PC-9 (cell line): Measurements from ENCODE around the gene POU1F1. TPM values are rescaled to one million over a fixed set of nuclear protein-coding genes. Genes with fewer than 3 reads are reported as not detected.
A peak's percentile ranks its signal among the peaks of the same experiment; 100 is the strongest.

Source experiments
- BruUV-seq: library from RNA; stranded (reverse); fragments of 400-500 nt; replicated peaks from 2 replicates; lab custom pipeline; 2021; lab: Mats Ljungman, UMichigan
- CTCF ChIA-PET: fragments of 300-600 bp; sonication (Branson Sonifier 250); formaldehyde crosslinking; loops from one replicate; lab custom pipeline; 2022; ENCODE audit warnings: antibody characterized with exemption; lab: Charles Lee
- POLR2A ChIA-PET: fragments of 300-600 bp; sonication (Branson Sonifier 250); formaldehyde crosslinking; loops from one replicate; lab custom pipeline; 2022; ENCODE audit warnings: antibody characterized with exemption; ENCODE audit not compliant: unreplicated experiment; lab: Charles Lee
- DNase-seq, 2 experiments: peaks; one replicate each; pipeline versions ENCODE4 v3.0.0 to v3.0.0-alpha.2; 2015 to 2022; ENCODE audit warnings: mixed read lengths in 1 of 2
- H2AFZ ChIP-seq: fragments of 200-600 bp; sonication (generic); 2 replicates; pipeline ENCODE4 v1.8.1; 2017; ENCODE audit warnings: antibody characterized with exemption
- H3F3A ChIP-seq: fragments of 200-600 bp; sonication (generic); 2 replicates; pipeline ENCODE4 v1.8.1; 2017; ENCODE audit warnings: antibody characterized with exemption, mild to moderate bottlenecking, low read depth; ENCODE audit not compliant: insufficient read depth
- H3K27ac ChIP-seq: fragments of 200-600 bp; sonication (generic); 2 replicates; pipeline ENCODE4 v1.6.1; 2016; ENCODE audit warnings: mixed run types
- H3K27me3 ChIP-seq: fragments of 200-600 bp; sonication (generic); 2 replicates; pipeline ENCODE4 v1.6.1; 2016; ENCODE audit warnings: low read depth, mixed run types; ENCODE audit not compliant: insufficient read depth
- H3K36me3 ChIP-seq: fragments of 200-600 bp; sonication (generic); 2 replicates; pipeline ENCODE4 v1.6.1; 2016; ENCODE audit warnings: low read depth, mixed run types
- H3K4me1 ChIP-seq: fragments of 200-600 bp; sonication (generic); replicated peaks from 2 replicates; pipeline ENCODE4 v1.6.1; 2016; ENCODE audit warnings: mixed run types; ENCODE audit not compliant: insufficient read depth
- H3K4me2 ChIP-seq: fragments of 200-600 bp; sonication (generic); 2 replicates; pipeline ENCODE4 v1.6.1; 2017; ENCODE audit warnings: mixed run types
- H3K4me3 ChIP-seq: fragments of 200-600 bp; sonication (generic); 2 replicates; pipeline ENCODE4 v1.6.1; 2016; ENCODE audit warnings: mixed run types
- H3K79me2 ChIP-seq: fragments of 200-600 bp; sonication (generic); 2 replicates; pipeline ENCODE4 v1.6.1; 2017; ENCODE audit warnings: low read depth, mixed run types
- H3K9me2 ChIP-seq: fragments of 200-600 bp; sonication (generic); 2 replicates; pipeline ENCODE4 v1.8.1; 2017; ENCODE audit warnings: mild to moderate bottlenecking; ENCODE audit not compliant: insufficient read depth
- H3K9me3 ChIP-seq: fragments of 200-600 bp; sonication (generic); 2 replicates; pipeline ENCODE4 v1.8.1; 2016; ENCODE audit warnings: low read depth; ENCODE audit not compliant: insufficient read depth
- H4K20me1 ChIP-seq: fragments of 200-600 bp; sonication (generic); 2 replicates; pipeline ENCODE4 v1.8.1; 2017; ENCODE audit not compliant: insufficient read depth
- CTCF ChIP-seq: fragments of 200-600 bp; sonication (generic); conservative IDR thresholded peaks from 2 replicates; pipeline ENCODE4 v1.6.1; 2017; ENCODE audit warnings: mixed run types, antibody characterized with exemption, mild to moderate bottlenecking, moderate library complexity
- EZH2 ChIP-seq: fragments of 200-600 bp; sonication (generic); IDR thresholded peaks from 2 replicates; pipeline ENCODE4 v1.8.0; 2017; ENCODE audit warnings: antibody characterized with exemption, low read depth
- intact Hi-C: fragments of 100-400 bp; cut with micrococcal nuclease; formaldehyde crosslinking; loops from one replicate; pipeline ENCODE4 v1.10.0; 2022; ENCODE audit not compliant: unreplicated experiment
- total RNA-seq: library from RNA; stranded (reverse); gene quantifications from 2 replicates; pipeline ENCODE4 v1.2.3, GENCODE V29; 2021

Gene POU1F1
- total RNA-seq, 1 experiment from 2014 or later, result not detected

GRCh38 chr3:87287011-87287410, 10.6 kb upstream of the POU1F1 start:
- H3K4me3 ChIP-seq, result no peak overlapping the region
- ChIA-PET POLR2A (interaction anchor here (0.6 kb wide), 1 partner anchor 44 kb away, joined by 5 read pairs; no protein-coding TSS in a partner anchor), CTCF (no interaction called here)
- no peak overlapping the region for H3K4me2 ChIP-seq
- H3K36me3 ChIP-seq, result no peaks in the 10 kb centered on the region
- BruUV-seq, result no TSS peak
- no peaks in the 10 kb centered on the region for H3K27me3 ChIP-seq
- TF ChIP-seq CTCF (no peak), EZH2 (no peak)
- no peak for DNase-seq
- H3K79me2 ChIP-seq, result no peaks in the 10 kb centered on the region
- intact Hi-C loops, result no loop called here
- H3K27ac ChIP-seq, result no peak overlapping the region
- no peak overlapping the region for H2AFZ ChIP-seq
- H3K9me2 ChIP-seq, result no peaks in the 10 kb centered on the region
- no peaks in the 10 kb centered on the region for H3K4me1 ChIP-seq
- H3F3A ChIP-seq, result no peaks in the 10 kb centered on the region
- no peaks in the 10 kb centered on the region for H3K9me3 ChIP-seq
- H4K20me1 ChIP-seq, result no peaks in the 10 kb centered on the region; the same call in 1 of the 2 replicates

DNA sequence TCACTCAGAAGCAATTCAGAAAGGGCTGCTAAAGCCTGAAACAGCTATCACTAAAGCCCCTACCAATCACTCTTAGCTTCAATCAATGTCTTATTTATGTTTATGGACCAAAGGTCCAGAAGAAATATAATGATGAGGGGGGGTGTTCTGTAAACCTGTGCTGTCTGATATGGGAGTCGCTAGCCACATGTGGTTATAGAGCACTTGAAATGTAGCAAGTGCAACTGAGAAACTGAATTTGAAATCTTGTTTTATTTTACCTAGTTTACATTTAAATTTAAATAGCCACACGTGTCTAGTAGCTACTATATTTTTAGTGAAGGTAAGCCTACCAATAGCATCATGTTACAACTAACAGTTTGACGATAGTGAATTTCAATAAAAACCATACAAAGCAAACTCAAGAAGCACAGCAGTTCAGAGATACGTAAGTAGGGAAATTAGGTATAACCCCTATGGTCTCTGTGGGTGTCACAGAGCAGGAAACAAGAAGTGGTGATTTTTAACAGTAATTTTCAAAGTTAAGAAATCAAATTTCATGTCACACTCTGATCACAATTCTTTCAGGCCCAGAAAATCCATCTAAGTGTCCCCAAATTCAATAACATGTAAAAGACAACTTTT, 3.6 kb downstream of the POU1F1 start:
- H3F3A ChIP-seq, result no peaks in the 10 kb centered on the region
- DNase-seq, result no peak
- no peaks in the 10 kb centered on the region for H4K20me1 ChIP-seq
- H3K9me2 ChIP-seq, result no peaks in the 10 kb centered on the region
- H3K79me2 ChIP-seq, result no peaks in the 10 kb centered on the region
- H3K4me3 ChIP-seq, result no peak overlapping the region
- H3K4me2 ChIP-seq, result no peak overlapping the region
- no TSS peak for BruUV-seq
- H3K27ac ChIP-seq, result no peak overlapping the region
- H3K9me3 ChIP-seq, result no peaks in the 10 kb centered on the region
- no peak overlapping the region for H2AFZ ChIP-seq
- CTCF ChIA-PET, result no interaction called here
- intact Hi-C loops, result loop anchor here (10.0 kb wide), 1 partner anchor 372 kb away; no protein-coding TSS in a partner anchor
- POLR2A ChIA-PET, result no interaction called here
- TF ChIP-seq CTCF (no peak), EZH2 (no peak)
- H3K27me3 ChIP-seq, result no peaks in the 10 kb centered on the region
- no peaks in the 10 kb centered on the region for H3K36me3 ChIP-seq
- H3K4me1 ChIP-seq, result no peaks in the 10 kb centered on the region

GRCh38 chr3:87270908-87271700, 5.3 kb downstream of the POU1F1 start:
- H4K20me1 ChIP-seq, result no peaks in the 10 kb centered on the region
- no peaks in the 10 kb centered on the region for H3K9me2 ChIP-seq
- H3K4me2 ChIP-seq, result no peak overlapping the region
- no TSS peak for BruUV-seq
- TF ChIP-seq CTCF (no peak), EZH2 (no peak)
- no peak overlapping the region for H3K4me3 ChIP-seq
- no peaks in the 10 kb centered on the region for H3K4me1 ChIP-seq
- no peaks in the 10 kb centered on the region for H3K27me3 ChIP-seq
- no peaks in the 10 kb centered on the region for H3K36me3 ChIP-seq
- ChIA-PET POLR2A (no interaction called here), CTCF (interaction anchor here (1.2 kb wide), 1 partner anchor 27 kb away, joined by 3 read pairs; no protein-coding TSS in a partner anchor)
- H3K27ac ChIP-seq, result no peak overlapping the region
- H2AFZ ChIP-seq, result 0 out of 2 replicates have a peak overlapping the region, but pooled peaks have one; percentile 17
- H3F3A ChIP-seq, result no peaks in the 10 kb centered on the region
- no peak for DNase-seq
- no peaks in the 10 kb centered on the region for H3K79me2 ChIP-seq
- intact Hi-C loops, result loop anchor here (10.0 kb wide), 1 partner anchor 374 kb away; no protein-coding TSS in a partner anchor
- no peaks in the 10 kb centered on the region for H3K9me3 ChIP-seq
